Heart left ventricle (tissue), 16 donors: ENCODE results near the gene PTGIS. TPM values are rescaled to one million over a fixed set of nuclear protein-coding genes. Genes with fewer than 3 reads are reported as not detected.

Source experiments
- ATAC-seq, 4 donors: fragments of 200-7000 bp; cut with Tn5 transposase; one replicate each; pipeline ENCODE4 v1.9.1; 2020 to 2022; ENCODE audit warnings: moderate library complexity in 4 of 4, mild to moderate bottlenecking in 3 of 4, moderate number of reproducible peaks in 1 of 4
- DNase-seq, 5 donors: peaks; one replicate each; pipeline ENCODE4 v3.0.0-alpha.2; 2020
- H3K27ac ChIP-seq, 12 donors: fragments of 200-600 bp; sonication (generic) in 4 of 12; one replicate each; pipeline versions ENCODE4 v1.5.0 to v1.8.0; 2016 to 2022; ENCODE audit warnings: mild to moderate bottlenecking in 2 of 12
- H3K27me3 ChIP-seq, 9 donors: fragments of 200-600 bp; sonication (generic) in 2 of 9; one replicate each; pipeline versions ENCODE4 v1.5.1 to v1.8.0; 2016 to 2022; ENCODE audit warnings: mild to moderate bottlenecking in 3 of 9
- H3K36me3 ChIP-seq, 9 donors: fragments of 200-600 bp; sonication (generic) in 2 of 9; one replicate each; pipeline versions ENCODE4 v1.5.0 to v1.8.0; 2018 to 2022; ENCODE audit warnings: mild to moderate bottlenecking in 2 of 9
- H3K4me1 ChIP-seq, 12 donors: fragments of 200-600 bp; sonication (generic) in 4 of 12; one replicate each; pipeline versions ENCODE4 v1.5.0 to v1.8.0; 2016 to 2022; ENCODE audit warnings: mild to moderate bottlenecking in 3 of 12
- H3K4me3 ChIP-seq, 12 donors: fragments of 200-600 bp; sonication (generic) in 4 of 12; one replicate each; pipeline versions ENCODE4 v1.5.0 to v1.8.0; 2017 to 2022; ENCODE audit warnings: mild to moderate bottlenecking in 9 of 12, moderate library complexity in 4 of 12
- H3K9me3 ChIP-seq, 12 donors: fragments of 200-600 bp; sonication (generic) in 4 of 12; one replicate each; pipeline versions ENCODE4 v1.5.0 to v1.8.0; 2016 to 2022; ENCODE audit warnings: mild to moderate bottlenecking in 1 of 12
- CTCF ChIP-seq, 12 donors: fragments of 200-600 bp; sonication (generic) in 4 of 12; IDR thresholded peaks; one replicate each; pipeline versions ENCODE4 v1.5.0 to v1.8.0; 2018 to 2022; ENCODE audit warnings: antibody characterized with exemption in 12 of 12, mild to moderate bottlenecking in 5 of 12
- POLR2A ChIP-seq, 2 donors: fragments of 450-650 bp; IDR thresholded peaks; one replicate each; pipeline ENCODE4 v1.6.1; 2017; ENCODE audit warnings: antibody characterized with exemption in 2 of 2, mild to moderate bottlenecking in 2 of 2, moderate library complexity in 2 of 2
- WGBS, 4 donors: extraction: QIAGEN DNeasy Blood & Tissue Kit in 2 of 4; methylation state at CpG; one replicate each; pipeline versions ENCODE4 v1.1.5 to v1.1.7; 2013 to 2018; 5-methylcytosine and 5-hydroxymethylcytosine counted together
- intact Hi-C, 10 donors: fragments of 100-400 bp; cut with DNase I; formaldehyde crosslinking; loops; one replicate each; pipeline versions ENCODE4 v1.11.1 to v1.14.2; 2022
- polyA plus RNA-seq, 2 donors: library from polyadenylated mRNA; stranded (reverse); fragments of 200-250 nt; gene quantifications; one replicate each; pipeline ENCODE4 v1.2.3, GENCODE V29; 2013
- total RNA-seq, 9 donors: library from RNA; depleted of rRNA in 2 of 9; stranded (reverse); fragments of >200 nt in 2 of 9; fragmentation: NEBNext Ultra II Directional in 3 of 9; extraction: Animal tissue kit (Norgen Biotek cat#: 25700) in 3 of 9; gene quantifications; one replicate each; pipeline versions ENCODE4 v1.1.0 to v1.2.4, GENCODE V29; 2016 to 2023
- donor health status: ischemic (EF 13 %, LVEDD 7.1; RV severe dilation, severe dysfunction).
- donor health status: healthy with polysubstance abuse.
- donor health status: DM: no; HTN: yes; CAD: no.
- donor health status: DM: no; HTN: no; CAD: no.
- donor health status: ischemic (EF 25% LVEDD 6.9; RV normal size, moderate dysfunction).
- donor health status: ischemic (EF 25% LVEDD 5.7; RV mildly dilated, moderate dysfunction).
- donor health status: healthy.
- donor health status: DM: yes; HTN: yes; CAD: no.
- donor health status: ischemic (EF 35%, LVEDD 5.7; RV mildly dilated, moderate dysfunction).
- donor health status: nonischemic (EF 11% LVEDD 7.7; RV severe dilation, severe dysfunction).
- donor health status: DM: yes; HTN: yes; CAD: no.
- donor health status: PGD.
- donor health status: ischemic (EF 29% LVEDD 5.4; RV normal size, mild dysfunction).
- donor health status: nonischemic (EF 23%, LVEDD 6.1; RV moderate dilation, normal function).

Gene PTGIS
- total and polyA plus RNA-seq, 11 donors, result 5.3 to 95.2 (median 20.1) TPM

GRCh38 chr20:49517805-49518100 lies 50.2 kb downstream of the PTGIS start:
- H3K27ac ChIP-seq, result no peak overlapping the region
- no peak for ATAC-seq
- 87 to 90% (median 90%) methylated on average over 4 of the region's 4 CpGs for WGBS, 4 donors

GRCh38 chr20:49516916-49517804 lies 50.8 kb downstream of the PTGIS start:
- 85 to 91% (median 88%) methylated on average over 16 to 17 of the region's 17 CpGs for WGBS, 4 donors
- Histone ChIP-seq H3K4me3 (no peak overlapping the region), H3K9me3 (no peaks in the 10 kb centered on the region), H3K27ac (no peak overlapping the region), H3K27me3 (no peaks in the 10 kb centered on the region), H3K4me1 (no peaks in the 10 kb centered on the region), H3K36me3 (peaks cover 0 to 60% (median 3%) of the 10 kb centered on the region in 9 donors)
- intact Hi-C loops, result no loop called here
- DNase-seq (no peak), ATAC-seq (peak in 2 of 4 donors; percentile 12 to 52)
- TF ChIP-seq CTCF (IDR thresholded peaks at IDR 0.05) (no peak), POLR2A (IDR thresholded peaks at IDR 0.05) (no peak)

More at GRCh38 chr20:49517805-49518100, 50.2 kb downstream of the PTGIS start:
- Histone ChIP-seq H3K4me1 (no peaks in the 10 kb centered on the region), H3K4me3 (no peak overlapping the region), H3K36me3 (peaks cover 0 to 60% (median 3%) of the 10 kb centered on the region in 9 donors), H3K9me3 (no peaks in the 10 kb centered on the region), H3K27me3 (no peaks in the 10 kb centered on the region)
- TF ChIP-seq CTCF (IDR thresholded peaks at IDR 0.05) (no peak), POLR2A (IDR thresholded peaks at IDR 0.05) (no peak)
- intact Hi-C loops, result no loop called here
- no peak for DNase-seq

GRCh38 chr20:49515586-49515985 lies 52.4 kb downstream of the PTGIS start:
- no peak for TF ChIP-seq CTCF (IDR thresholded peaks at IDR 0.05)
- DNase-seq (no peak), ATAC-seq (no peak)
- 50 to 60% (median 55%) methylated on average over 3 of the region's 3 CpGs for WGBS, 4 donors
- no peaks in the 10 kb centered on the region for H3K9me3 ChIP-seq
- peaks cover 0 to 10% (median 0%) of the 10 kb centered on the region in 12 donors for H3K4me1 ChIP-seq
- H3K27me3 ChIP-seq, result no peaks in the 10 kb centered on the region
- H3K27ac ChIP-seq, result no peak overlapping the region
- peaks cover 0 to 50% (median 3%) of the 10 kb centered on the region in 9 donors for H3K36me3 ChIP-seq
- H3K4me3 ChIP-seq, result no peak overlapping the region
- intact Hi-C loops, result no loop called here

- DNase-seq, result no peak
- intact Hi-C loops, result no loop called here
- Histone ChIP-seq H3K36me3 (peaks cover 0 to 62% (median 3%) of the 10 kb centered on the region in 9 donors), H3K27me3 (no peaks in the 10 kb centered on the region), H3K4me1 (peaks cover 0 to 17% (median 0%) of the 10 kb centered on the region in 12 donors), H3K4me3 (no peak overlapping the region), H3K9me3 (no peaks in the 10 kb centered on the region), H3K27ac (no peak overlapping the region)
- no peak for ATAC-seq
- WGBS, 4 donors, result 83 to 100% (median 92%) methylated on average over 2 of the region's 2 CpGs
- TF ChIP-seq CTCF (IDR thresholded peaks at IDR 0.05), result no peak
- no peak for TF ChIP-seq POLR2A (IDR thresholded peaks at IDR 0.05)
Observed at GRCh38 chr20:49513517-49513916, 54.4 kb downstream of the PTGIS start.
